ENCODE results near the gene MINDY4. TPM values are rescaled to one million over a fixed set of nuclear protein-coding genes. Genes with fewer than 3 reads are reported as not detected.

MINDY4 gene
- polyA plus RNA-seq, 1 experiment, result 2.3 TPM

DNA sequence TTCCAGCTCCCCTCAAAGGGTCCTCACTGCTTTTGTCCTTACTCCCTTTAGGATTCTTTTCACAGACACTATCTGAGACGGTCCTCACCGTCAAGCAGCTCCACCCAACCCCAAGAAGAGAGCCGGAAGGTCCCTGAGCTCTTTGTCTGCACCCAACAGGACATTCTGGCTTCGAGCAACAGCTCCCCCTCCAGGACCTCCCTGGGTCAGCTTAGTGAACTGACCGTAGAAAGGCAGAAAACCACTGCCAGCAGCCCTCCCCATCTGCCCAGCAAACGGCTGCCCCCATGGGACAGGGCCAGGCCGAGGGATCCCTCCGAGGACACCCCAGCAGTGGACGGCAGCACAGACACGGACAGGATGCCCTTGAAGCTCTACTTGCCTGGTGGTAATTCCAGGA lies 19.9 kb downstream of the MINDY4 start:
- CTCF ChIA-PET, result interaction anchor here (0.8 to 1.5 kb wide), 6 partner anchors 10 to 343 kb away, joined by 3 to 6 read pairs (median 3); no protein-coding TSS in a partner anchor
- Histone ChIP-seq H3K4me3 (ENCODE audit: low read depth, low read length) (no peak overlapping the region), H3K36me3 (ENCODE audit: control insufficient read depth, insufficient read depth, low read length) (peaks cover 4% of the 10 kb centered on the region), H3K27me3 (ENCODE audit: control insufficient read depth, insufficient read depth, low read length) (no peaks in the 10 kb centered on the region)
- POLR2A ChIA-PET, result no interaction called here
- no peak for DNase-seq (ENCODE audit: low read depth)
- TF ChIP-seq, protein P1, sequence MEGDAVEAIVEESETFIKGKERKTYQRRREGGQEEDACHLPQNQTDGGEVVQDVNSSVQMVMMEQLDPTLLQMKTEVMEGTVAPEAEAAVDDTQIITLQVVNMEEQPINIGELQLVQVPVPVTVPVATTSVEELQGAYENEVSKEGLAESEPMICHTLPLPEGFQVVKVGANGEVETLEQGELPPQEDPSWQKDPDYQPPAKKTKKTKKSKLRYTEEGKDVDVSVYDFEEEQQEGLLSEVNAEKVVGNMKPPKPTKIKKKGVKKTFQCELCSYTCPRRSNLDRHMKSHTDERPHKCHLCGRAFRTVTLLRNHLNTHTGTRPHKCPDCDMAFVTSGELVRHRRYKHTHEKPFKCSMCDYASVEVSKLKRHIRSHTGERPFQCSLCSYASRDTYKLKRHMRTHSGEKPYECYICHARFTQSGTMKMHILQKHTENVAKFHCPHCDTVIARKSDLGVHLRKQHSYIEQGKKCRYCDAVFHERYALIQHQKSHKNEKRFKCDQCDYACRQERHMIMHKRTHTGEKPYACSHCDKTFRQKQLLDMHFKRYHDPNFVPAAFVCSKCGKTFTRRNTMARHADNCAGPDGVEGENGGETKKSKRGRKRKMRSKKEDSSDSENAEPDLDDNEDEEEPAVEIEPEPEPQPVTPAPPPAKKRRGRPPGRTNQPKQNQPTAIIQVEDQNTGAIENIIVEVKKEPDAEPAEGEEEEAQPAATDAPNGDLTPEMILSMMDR (IDR thresholded peaks at IDR 0.05; ENCODE audit: insufficient read depth, low read depth, low read length), result no peak

DNA sequence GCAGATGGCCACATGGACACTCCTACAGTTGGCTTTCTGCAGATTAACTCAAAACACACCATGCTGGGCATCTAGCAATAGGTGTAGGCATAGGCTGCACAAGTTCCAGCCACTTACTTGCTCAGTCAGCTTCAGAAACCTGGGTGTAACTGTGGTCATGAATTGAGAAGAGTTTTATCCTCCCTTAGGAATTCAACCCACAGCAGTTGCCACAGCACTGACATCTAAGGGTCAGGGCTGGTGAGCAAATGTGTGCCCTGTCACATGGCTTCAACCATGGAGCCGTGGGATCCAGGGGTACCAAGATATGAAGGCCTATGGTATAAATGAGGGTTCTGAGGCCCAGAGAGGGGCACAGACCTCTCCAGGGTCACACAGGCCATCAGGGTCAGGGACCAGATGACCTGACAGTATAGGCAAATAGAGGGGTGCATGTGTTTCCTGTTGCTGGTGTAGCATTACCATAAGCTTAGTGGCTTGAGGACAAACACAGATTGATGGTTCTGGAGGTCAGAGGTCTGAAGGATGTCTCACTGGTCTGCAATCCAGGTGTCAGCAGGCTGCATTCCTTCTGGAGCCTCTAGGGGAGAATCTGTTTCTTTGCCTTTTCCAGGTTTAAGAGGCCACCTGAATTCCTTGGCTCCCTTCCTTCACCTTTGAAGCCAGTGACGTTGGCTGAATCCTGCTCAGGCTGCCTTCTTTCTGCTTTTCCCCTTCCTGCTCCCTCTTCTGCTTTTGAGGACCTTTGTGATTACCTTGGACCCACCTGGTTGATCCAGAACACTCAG lies 24.1 kb downstream of the MINDY4 start:
- Histone ChIP-seq H3K4me3 (ENCODE audit: low read depth, low read length) (no peak overlapping the region), H3K27me3 (ENCODE audit: control insufficient read depth, insufficient read depth, low read length) (no peaks in the 10 kb centered on the region), H3K36me3 (ENCODE audit: control insufficient read depth, insufficient read depth, low read length) (peaks cover 1% of the 10 kb centered on the region)
- ChIA-PET CTCF (interaction anchor here (1.3 to 2.2 kb wide), 2 partner anchors 8 to 44 kb away, joined by 4 to 7 read pairs; partner anchors contain the start of gene INMT), POLR2A (no interaction called here)
- TF ChIP-seq, protein P1 (IDR thresholded peaks at IDR 0.05; ENCODE audit: insufficient read depth, low read depth, low read length), result no peak
- no peak for DNase-seq (ENCODE audit: low read depth)

DNA sequence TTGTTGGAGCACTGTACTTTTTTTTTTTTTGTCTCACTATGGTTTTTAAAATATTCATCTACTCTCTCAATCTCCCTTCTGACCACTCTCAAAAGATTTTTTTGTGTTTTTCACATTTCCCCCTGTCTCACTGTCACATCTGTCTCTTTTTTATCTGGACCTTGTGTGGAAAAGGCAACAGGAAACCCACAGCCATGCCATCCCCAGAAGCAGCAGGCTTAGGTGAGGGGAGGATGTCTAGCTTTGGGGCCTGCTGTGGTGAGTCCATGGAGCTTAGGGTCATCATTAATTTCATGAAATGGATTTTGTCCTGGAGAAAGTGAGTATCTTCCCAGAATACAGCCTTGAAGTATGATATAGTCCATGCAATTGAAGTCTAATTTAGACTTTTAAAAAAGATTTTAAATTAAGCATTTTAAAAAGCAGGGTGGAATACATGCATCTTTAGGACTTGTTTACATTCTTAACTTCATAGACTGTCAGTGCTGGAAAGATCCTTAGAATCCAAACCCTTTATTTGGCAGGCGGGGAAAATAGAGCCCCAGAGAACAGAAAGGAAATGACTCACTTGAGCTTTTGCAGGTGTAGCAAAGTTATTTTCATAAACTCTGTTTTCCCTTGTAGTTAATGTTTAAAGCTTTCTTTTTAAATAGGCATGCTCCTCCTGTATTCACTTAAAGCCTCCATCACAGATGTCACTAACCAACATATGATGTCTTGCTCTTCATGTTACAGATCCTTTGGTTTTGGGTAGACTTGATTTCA lies 25.1 kb downstream of the MINDY4 start:
- POLR2A ChIA-PET, result interaction anchor here (0.7 kb wide), 1 partner anchor 148 kb away, joined by 4 read pairs; no protein-coding TSS in a partner anchor
- Histone ChIP-seq H3K27me3 (ENCODE audit: control insufficient read depth, insufficient read depth, low read length) (no peaks in the 10 kb centered on the region), H3K36me3 (ENCODE audit: control insufficient read depth, insufficient read depth, low read length) (peaks cover 1% of the 10 kb centered on the region), H3K4me3 (ENCODE audit: low read depth, low read length) (no peak overlapping the region)
- DNase-seq (ENCODE audit: low read depth), result no peak
- TF ChIP-seq, protein P1 (IDR thresholded peaks at IDR 0.05; ENCODE audit: insufficient read depth, low read depth, low read length), result no peak
- CTCF ChIA-PET, result interaction anchor here (0.6 to 2.3 kb wide), 8 partner anchors 9 to 329 kb away, joined by 3 to 9 read pairs (median 4); partner anchors contain the start of gene INMT

DNA sequence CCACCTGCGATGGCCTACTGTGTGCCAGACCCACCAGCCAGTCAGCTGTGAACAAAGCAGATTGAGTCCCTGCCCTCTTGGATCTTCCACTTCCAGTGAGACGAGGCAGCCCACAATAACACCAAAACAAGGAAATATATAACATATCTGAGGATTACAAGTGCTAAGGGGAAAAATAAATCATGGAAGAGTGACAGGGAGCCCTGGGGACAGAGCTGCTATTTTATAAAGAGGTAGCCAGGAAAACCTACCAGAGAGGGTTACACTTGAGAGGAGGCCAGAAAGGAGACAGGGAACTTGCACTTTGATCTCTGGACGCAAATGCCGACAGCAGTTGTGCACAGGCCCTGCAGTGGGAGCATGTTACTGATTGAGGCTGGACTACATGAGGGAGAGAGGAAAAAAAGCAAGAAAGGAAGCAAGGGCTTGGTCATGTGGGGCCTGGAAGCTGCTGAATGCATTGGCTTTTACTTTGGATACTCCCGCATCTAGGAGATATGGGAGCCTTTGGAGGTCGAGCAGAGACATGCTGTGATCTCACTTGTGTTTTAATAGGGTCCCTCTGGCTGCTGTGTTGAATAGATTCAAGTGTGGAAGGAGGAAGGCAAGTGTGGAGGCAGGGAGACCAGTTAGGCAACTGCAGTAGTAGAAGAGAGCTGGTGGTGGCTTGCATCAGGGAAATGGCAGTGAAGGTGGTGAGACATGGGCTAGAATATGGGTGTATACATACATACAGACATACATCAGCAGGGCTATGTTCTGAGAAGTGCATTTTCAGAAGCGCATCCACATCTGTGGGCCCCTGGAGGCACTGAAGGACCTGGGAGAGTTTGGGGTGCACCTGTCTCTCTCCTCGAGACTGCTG lies 26.2 kb downstream of the MINDY4 start:
- TF ChIP-seq, protein P1 (IDR thresholded peaks at IDR 0.05; ENCODE audit: insufficient read depth, low read depth, low read length), result no peak
- H3K27me3 ChIP-seq (ENCODE audit: control insufficient read depth, insufficient read depth, low read length), result no peaks in the 10 kb centered on the region
- H3K4me3 ChIP-seq (ENCODE audit: low read depth, low read length), result no peak overlapping the region
- no peaks in the 10 kb centered on the region for H3K36me3 ChIP-seq (ENCODE audit: control insufficient read depth, insufficient read depth, low read length)
- ChIA-PET CTCF (interaction anchor here (0.6 to 2.3 kb wide), 9 partner anchors 10 to 328 kb away, joined by 3 to 9 read pairs (median 4); partner anchors contain the start of gene INMT), POLR2A (no interaction called here)
- DNase-seq (ENCODE audit: low read depth), result no peak

All from BJ (cell line).